Measurements from ENCODE around the gene IRAK1. TPM values are rescaled to one million over a fixed set of nuclear protein-coding genes. Genes with fewer than 3 reads are reported as not detected.
A peak's percentile ranks its signal among the peaks of the same experiment; 100 is the strongest.

IRAK1 gene
- total and polyA plus RNA-seq, 2 donors (not counting 3 experiments of a cell fraction or from before 2014, with no cell fraction given) = 63.6 to 138 TPM

DNA sequence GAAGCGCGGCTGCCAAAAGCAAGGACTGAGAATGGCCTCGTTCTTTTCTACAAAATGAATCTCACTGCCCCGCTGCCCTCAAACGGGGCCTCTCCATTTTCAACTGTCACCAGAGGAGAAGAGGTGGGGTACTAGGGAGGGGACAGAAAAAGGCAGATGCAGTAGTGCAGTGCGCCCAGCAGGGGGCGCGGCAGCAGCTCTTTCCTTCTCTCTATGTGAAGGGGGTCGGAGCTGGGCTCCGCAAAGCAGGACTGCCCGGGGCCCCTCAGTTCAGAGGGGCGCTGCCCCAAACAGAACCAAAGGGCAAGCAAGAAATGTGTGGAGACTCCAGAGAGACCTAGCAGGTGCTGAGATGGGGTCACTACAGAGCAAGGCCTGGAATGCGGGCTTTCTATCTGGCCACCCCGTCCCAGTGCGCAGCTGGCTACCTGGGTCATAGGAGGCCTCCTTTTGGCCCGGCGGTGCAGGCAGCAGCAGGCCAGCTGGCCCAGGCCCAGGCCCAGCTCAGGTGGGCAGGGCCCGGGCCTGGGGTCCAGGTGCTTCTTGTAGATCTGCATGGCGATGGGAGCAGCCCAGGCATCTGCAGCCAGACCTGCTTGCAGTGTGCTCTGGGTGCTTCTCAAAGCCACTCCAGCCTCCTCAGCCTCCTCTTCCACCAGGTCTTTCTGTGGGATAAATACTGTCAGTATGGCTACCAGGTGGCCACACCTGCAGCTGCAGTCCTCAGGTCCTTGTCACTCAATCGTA is 5.9 kb downstream of the IRAK1 start:
- no peaks in the 10 kb centered on the region for H3K9me3 ChIP-seq (replicated peaks; ENCODE audit: control insufficient read depth, insufficient read depth, low read length)
- POLR2A ChIA-PET = no interaction called here
- peaks cover 15% of the 10 kb centered on the region for H3K4me1 ChIP-seq (ENCODE audit: control insufficient read depth, extremely low read depth, insufficient read depth, low read length)
- intact Hi-C loops (cut with micrococcal nuclease) (loop anchor here (1.0 kb wide), 1 partner anchor 38 kb away; no protein-coding TSS in a partner anchor), dilution Hi-C loops (cut with MboI; ENCODE audit: extremely low pct_ligation_motif_present, low sequenced_read_pairs) (no loop called here)
- peaks cover 23% of the 10 kb centered on the region for H3K79me2 ChIP-seq (ENCODE audit: control insufficient read depth, insufficient read depth, low read length)
- TF ChIP-seq EZH2 (IDR thresholded peaks at IDR 0.05; ENCODE audit: borderline replicate concordance, low read depth, low read length, severe bottlenecking) = no peak
- TF ChIP-seq, protein P1, sequence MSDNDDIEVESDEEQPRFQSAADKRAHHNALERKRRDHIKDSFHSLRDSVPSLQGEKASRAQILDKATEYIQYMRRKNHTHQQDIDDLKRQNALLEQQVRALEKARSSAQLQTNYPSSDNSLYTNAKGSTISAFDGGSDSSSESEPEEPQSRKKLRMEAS (IDR thresholded peaks at IDR 0.05; ENCODE audit: insufficient read depth, insufficient read length) = no peak
- peak; percentile 66 to 83 for TF ChIP-seq CTCF (IDR thresholded peaks at IDR 0.05; ENCODE audit: extremely low read depth in 1 of 2, insufficient read depth in 1 of 2, low read depth in 1 of 2, low read length in 2 of 2)
- no peak for TF ChIP-seq POLR2A (IDR thresholded peaks at IDR 0.05; ENCODE audit: low read depth, low read length)
- no peak for TF ChIP-seq MYC (IDR thresholded peaks at IDR 0.05; ENCODE audit: low read depth, low read length)
- TF ChIP-seq GATA2 (IDR thresholded peaks at IDR 0.05; ENCODE audit: insufficient read depth, insufficient read length, low read depth, low read length) = no peak
- no peak for TF ChIP-seq JUN (IDR thresholded peaks at IDR 0.05; ENCODE audit: borderline replicate concordance, insufficient read depth, insufficient read length, low read depth)
- TF ChIP-seq FOS (IDR thresholded peaks at IDR 0.05; ENCODE audit: borderline replicate concordance, insufficient read depth, low read length) = no peak
- peaks cover 0 to 19% of the 10 kb centered on the region in 2 experiments for H3K36me3 ChIP-seq (ENCODE audit: control insufficient read depth in 2 of 2, extremely low read depth in 1 of 2, insufficient read depth in 2 of 2, low read length in 2 of 2)
- no peak overlapping the region for H3K9ac ChIP-seq (replicated peaks; ENCODE audit: extremely low read depth, insufficient read depth, low read length)
- H3K9me1 ChIP-seq (replicated peaks; ENCODE audit: control insufficient read depth, extremely low read depth, insufficient read depth, low read length) = no peaks in the 10 kb centered on the region
- FAIRE-seq (peak; percentile 91), DNase-seq (ENCODE audit: low read depth, low spot score) (peak; percentile 34)
- no peaks in the 10 kb centered on the region for H3K27me3 ChIP-seq (ENCODE audit: control insufficient read depth in 2 of 2, insufficient read depth in 2 of 2, low read length in 2 of 2)
- H4K20me1 ChIP-seq (replicated peaks; ENCODE audit: control insufficient read depth, extremely low read depth, insufficient read depth, low read length) = no peaks in the 10 kb centered on the region
- CTCF ChIA-PET = interaction anchor here (0.6 to 2.6 kb wide), 27 partner anchors 9 to 513 kb away, joined by 3 to 39 read pairs (median 5); partner anchors contain the start of gene TMEM187
- no peak overlapping the region for H3K4me2 ChIP-seq (ENCODE audit: insufficient read depth, low read length)
- H2AFZ ChIP-seq (ENCODE audit: low read depth, low read length) = no peak overlapping the region
- H3K4me3 ChIP-seq (replicated peaks in 1 of 3; ENCODE audit: insufficient read depth in 1 of 3, low read depth in 1 of 3, low read length in 3 of 3) = no peak overlapping the region
- BruUV-seq (replicated peaks) = no TSS peak
- no peak overlapping the region for H3K27ac ChIP-seq (ENCODE audit: insufficient read depth, low read depth, low read length)

Measured in endothelial cell of umbilical vein (primary cell).